HCT116 (cell line): ENCODE measurements around the gene SP3.

Experiments
- EZH2 ChIP-seq: fragments of 200-600 bp; sonication (generic); IDR thresholded peaks from 2 replicates; pipeline ENCODE4 v1.6.1; 2017; ENCODE audit warnings: antibody characterized with exemption, mixed run types
- FOSL1 ChIP-seq: IDR thresholded peaks from 2 replicates; pipeline ENCODE4 v1.6.1; 2012; ENCODE audit warnings: low read depth
- POLR2A ChIP-seq: IDR thresholded peaks from 2 replicates; pipeline ENCODE4 v1.7.0; 2011; ENCODE audit warnings: borderline replicate concordance; ENCODE audit not compliant: insufficient read depth, insufficient read length; ENCODE audit errors: extremely low read depth
- POLR2AphosphoS5 ChIP-seq: IDR thresholded peaks from 2 replicates; pipeline ENCODE4 v1.6.1; 2011; ENCODE audit warnings: mild to moderate bottlenecking, low read depth, low read length, moderate library complexity
- SP1 ChIP-seq: IDR thresholded peaks from 2 replicates; pipeline ENCODE4 v1.6.1; 2012; ENCODE audit warnings: low read depth
- TCF7L2 ChIP-seq: IDR thresholded peaks from 2 replicates; pipeline ENCODE4 v1.7.0; 2011; ENCODE audit warnings: borderline replicate concordance, inconsistent platforms; ENCODE audit not compliant: insufficient read depth, insufficient read length; ENCODE audit errors: extremely low read depth
- YY1 ChIP-seq: IDR thresholded peaks from 2 replicates; pipeline ENCODE4 v1.6.1; 2011; ENCODE audit warnings: low read length, low read depth, moderate library complexity, mild to moderate bottlenecking; ENCODE audit not compliant: insufficient replicate concordance; ENCODE audit errors: extremely low read depth
- ZNF274 ChIP-seq: fragments of 200-500 bp; sonication (Bioruptor generic); IDR thresholded peaks from 2 replicates; pipeline ENCODE4 v1.6.1; 2014; ENCODE audit warnings: mild to moderate bottlenecking, low read depth, low read length, inconsistent platforms
- TF ChIP-seq, protein P1 (sequence below): IDR thresholded peaks from 2 replicates; pipeline ENCODE4 v1.6.1; 2012; ENCODE audit warnings: low read depth
- TF ChIP-seq, protein P2 (sequence below), 3 experiments: fragments of 200-600 bp in 1 of 3; sonication (generic) in 1 of 3; IDR thresholded peaks in 2 of 3; conservative IDR thresholded peaks in 1 of 3; 2 replicates each; pipeline ENCODE4 v1.5.1; 2012 to 2017; ENCODE audit warnings: low read depth in 2 of 3, low read length in 2 of 3, antibody characterized with exemption in 1 of 3, borderline replicate concordance in 1 of 3, control low read depth in 1 of 3, mild to moderate bottlenecking in 1 of 3, mixed read lengths in 1 of 3, mixed run types in 1 of 3, moderate library complexity in 1 of 3; ENCODE audit not compliant: insufficient read depth in 1 of 3
- TF ChIP-seq, protein P3 (sequence below): IDR thresholded peaks from 2 replicates; pipeline ENCODE4 v1.6.1; 2012

DNA sequence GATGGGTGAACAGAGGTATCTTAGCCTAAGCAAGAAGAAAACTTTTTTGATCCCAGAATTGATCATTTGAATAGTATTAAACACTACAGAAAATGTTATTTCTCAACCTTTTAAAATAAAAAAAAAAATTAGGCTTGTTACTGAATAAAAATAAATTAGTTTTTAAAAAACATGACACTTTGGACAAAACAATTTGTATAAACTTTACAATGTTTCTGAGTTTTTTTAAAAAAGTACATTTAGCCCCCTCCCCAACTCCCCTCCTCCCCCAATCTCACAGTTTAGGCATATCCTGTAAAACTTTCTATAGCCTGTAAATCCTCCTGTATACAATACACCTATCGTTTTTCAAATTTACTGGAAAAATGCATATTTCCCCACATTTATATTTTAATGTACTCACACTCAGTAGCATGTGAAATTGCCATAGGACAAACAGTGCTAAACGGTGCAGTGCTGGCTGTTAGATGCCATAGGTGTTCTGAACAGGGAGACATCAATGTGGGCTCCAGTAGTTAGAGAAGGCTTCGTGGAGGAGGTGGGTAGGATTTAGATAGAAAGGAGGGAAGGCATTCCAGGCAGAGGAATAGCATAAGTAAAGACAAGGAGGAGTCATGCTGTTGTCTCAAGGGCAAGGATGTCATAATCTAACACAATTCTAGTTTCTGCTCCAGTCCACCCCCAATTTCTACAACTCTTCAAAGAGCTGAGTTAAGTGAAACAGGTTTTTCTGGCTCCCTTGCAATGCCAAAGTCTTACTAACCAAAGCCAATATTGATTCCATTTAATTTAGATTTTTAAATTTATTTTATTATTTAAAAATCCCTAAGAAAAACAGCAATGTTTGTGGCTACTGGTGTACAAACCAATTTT, 50.9 kb downstream of the SP3 start:
- TF ChIP-seq, protein P1, sequence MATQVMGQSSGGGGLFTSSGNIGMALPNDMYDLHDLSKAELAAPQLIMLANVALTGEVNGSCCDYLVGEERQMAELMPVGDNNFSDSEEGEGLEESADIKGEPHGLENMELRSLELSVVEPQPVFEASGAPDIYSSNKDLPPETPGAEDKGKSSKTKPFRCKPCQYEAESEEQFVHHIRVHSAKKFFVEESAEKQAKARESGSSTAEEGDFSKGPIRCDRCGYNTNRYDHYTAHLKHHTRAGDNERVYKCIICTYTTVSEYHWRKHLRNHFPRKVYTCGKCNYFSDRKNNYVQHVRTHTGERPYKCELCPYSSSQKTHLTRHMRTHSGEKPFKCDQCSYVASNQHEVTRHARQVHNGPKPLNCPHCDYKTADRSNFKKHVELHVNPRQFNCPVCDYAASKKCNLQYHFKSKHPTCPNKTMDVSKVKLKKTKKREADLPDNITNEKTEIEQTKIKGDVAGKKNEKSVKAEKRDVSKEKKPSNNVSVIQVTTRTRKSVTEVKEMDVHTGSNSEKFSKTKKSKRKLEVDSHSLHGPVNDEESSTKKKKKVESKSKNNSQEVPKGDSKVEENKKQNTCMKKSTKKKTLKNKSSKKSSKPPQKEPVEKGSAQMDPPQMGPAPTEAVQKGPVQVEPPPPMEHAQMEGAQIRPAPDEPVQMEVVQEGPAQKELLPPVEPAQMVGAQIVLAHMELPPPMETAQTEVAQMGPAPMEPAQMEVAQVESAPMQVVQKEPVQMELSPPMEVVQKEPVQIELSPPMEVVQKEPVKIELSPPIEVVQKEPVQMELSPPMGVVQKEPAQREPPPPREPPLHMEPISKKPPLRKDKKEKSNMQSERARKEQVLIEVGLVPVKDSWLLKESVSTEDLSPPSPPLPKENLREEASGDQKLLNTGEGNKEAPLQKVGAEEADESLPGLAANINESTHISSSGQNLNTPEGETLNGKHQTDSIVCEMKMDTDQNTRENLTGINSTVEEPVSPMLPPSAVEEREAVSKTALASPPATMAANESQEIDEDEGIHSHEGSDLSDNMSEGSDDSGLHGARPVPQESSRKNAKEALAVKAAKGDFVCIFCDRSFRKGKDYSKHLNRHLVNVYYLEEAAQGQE = no peak
- TF ChIP-seq, protein P2, sequence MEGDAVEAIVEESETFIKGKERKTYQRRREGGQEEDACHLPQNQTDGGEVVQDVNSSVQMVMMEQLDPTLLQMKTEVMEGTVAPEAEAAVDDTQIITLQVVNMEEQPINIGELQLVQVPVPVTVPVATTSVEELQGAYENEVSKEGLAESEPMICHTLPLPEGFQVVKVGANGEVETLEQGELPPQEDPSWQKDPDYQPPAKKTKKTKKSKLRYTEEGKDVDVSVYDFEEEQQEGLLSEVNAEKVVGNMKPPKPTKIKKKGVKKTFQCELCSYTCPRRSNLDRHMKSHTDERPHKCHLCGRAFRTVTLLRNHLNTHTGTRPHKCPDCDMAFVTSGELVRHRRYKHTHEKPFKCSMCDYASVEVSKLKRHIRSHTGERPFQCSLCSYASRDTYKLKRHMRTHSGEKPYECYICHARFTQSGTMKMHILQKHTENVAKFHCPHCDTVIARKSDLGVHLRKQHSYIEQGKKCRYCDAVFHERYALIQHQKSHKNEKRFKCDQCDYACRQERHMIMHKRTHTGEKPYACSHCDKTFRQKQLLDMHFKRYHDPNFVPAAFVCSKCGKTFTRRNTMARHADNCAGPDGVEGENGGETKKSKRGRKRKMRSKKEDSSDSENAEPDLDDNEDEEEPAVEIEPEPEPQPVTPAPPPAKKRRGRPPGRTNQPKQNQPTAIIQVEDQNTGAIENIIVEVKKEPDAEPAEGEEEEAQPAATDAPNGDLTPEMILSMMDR (IDR thresholded peaks at IDR 0.05 in 2 of 3, conservative IDR thresholded peaks at IDR 0.05 in 1 of 3; ENCODE audit: borderline replicate concordance in 1 of 3, insufficient read depth in 1 of 3, low read depth in 2 of 3, low read length in 2 of 3) = no peak
- TF ChIP-seq ZNF274 (no peak), EZH2 (no peak), TCF7L2 (no peak), YY1 (no peak), POLR2AphosphoS5 (no peak), FOSL1 (no peak), POLR2A (no peak), SP1 (no peak)
- TF ChIP-seq, protein P3, sequence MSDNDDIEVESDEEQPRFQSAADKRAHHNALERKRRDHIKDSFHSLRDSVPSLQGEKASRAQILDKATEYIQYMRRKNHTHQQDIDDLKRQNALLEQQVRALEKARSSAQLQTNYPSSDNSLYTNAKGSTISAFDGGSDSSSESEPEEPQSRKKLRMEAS = no peak
